Panc1 (cell line): ENCODE data around the gene B3GALT5. TPM values are rescaled to one million over a fixed set of nuclear protein-coding genes. Genes with fewer than 3 reads are reported as not detected.

Experiments
- ATAC-seq: fragments of 200-7000 bp; cut with Tn5 transposase; 2 replicates; pipeline ENCODE4 v1.9.1; 2020; ENCODE audit warnings: mild to moderate bottlenecking, moderate library complexity
- BruUV-seq: library from RNA; stranded (reverse); fragments of 400-500 nt; replicated peaks from 2 replicates; lab custom pipeline; 2021; lab: Mats Ljungman, UMichigan
- CTCF ChIA-PET: fragments of 300-600 bp; sonication (Branson Sonifier 250); formaldehyde crosslinking; loops from one replicate; lab custom pipeline; 2022; ENCODE audit warnings: antibody characterized with exemption; lab: Charles Lee
- POLR2A ChIA-PET: fragments of 300-600 bp; sonication (Branson Sonifier 250); formaldehyde crosslinking; loops from one replicate; lab custom pipeline; 2022; ENCODE audit warnings: antibody characterized with exemption; lab: Charles Lee
- DNase-seq: peaks from one replicate; pipeline ENCODE4 v3.0.0-alpha.2; 2010; ENCODE audit warnings: low read depth, low spot score
- H3K27ac ChIP-seq: 2 replicates; pipeline ENCODE4 v1.5.1; 2011; ENCODE audit warnings: mild to moderate bottlenecking, low read length, inconsistent platforms
- H3K27me3 ChIP-seq: fragments of 200-500 bp; sonication (Bioruptor generic); 2 replicates; pipeline ENCODE4 v1.6.0; 2014; ENCODE audit warnings: low read length, inconsistent platforms; ENCODE audit not compliant: control insufficient read depth, insufficient read depth
- H3K36me3 ChIP-seq: fragments of 200-500 bp; sonication (Bioruptor generic); 2 replicates; pipeline ENCODE4 v1.5.1; 2014; ENCODE audit warnings: inconsistent platforms, mild to moderate bottlenecking, low read length, moderate library complexity; ENCODE audit not compliant: control insufficient read depth, insufficient read depth
- H3K4me1 ChIP-seq: 2 replicates; pipeline ENCODE4 v1.5.1; 2011; ENCODE audit warnings: inconsistent platforms, mild to moderate bottlenecking, low read length, moderate library complexity; ENCODE audit not compliant: control insufficient read depth, insufficient read depth
- H3K4me3 ChIP-seq, 2 experiments: 2 replicates each; pipeline ENCODE4 v1.5.1; 2011 to 2012; ENCODE audit warnings: low read depth in 2 of 2, low read length in 2 of 2, mild to moderate bottlenecking in 2 of 2, inconsistent platforms in 1 of 2, moderate library complexity in 1 of 2
- H3K9me3 ChIP-seq: fragments of 200-500 bp; sonication (Bioruptor generic); 2 replicates; pipeline ENCODE4 v1.5.1; 2014; ENCODE audit warnings: low read depth, mild to moderate bottlenecking, inconsistent platforms, low read length, moderate library complexity; ENCODE audit not compliant: control insufficient read depth, insufficient read depth
- POLR2AphosphoS5 ChIP-seq: IDR thresholded peaks from 2 replicates; pipeline ENCODE4 v1.6.1; 2012; ENCODE audit warnings: mild to moderate bottlenecking, low read depth, low read length, moderate library complexity
- SIN3A ChIP-seq: IDR thresholded peaks from 2 replicates; pipeline ENCODE4 v1.6.1; 2012; ENCODE audit warnings: low read depth, mild to moderate bottlenecking, low read length, moderate library complexity, borderline replicate concordance; ENCODE audit not compliant: insufficient read depth
- TCF7L2 ChIP-seq: IDR thresholded peaks from 2 replicates; pipeline ENCODE4 v1.6.1; 2011; ENCODE audit warnings: mild to moderate bottlenecking, low read depth, low read length, inconsistent platforms
- in situ Hi-C: cut with HindIII; loops from 2 replicates; pipeline ENCODE4 v1.10.0; 2016; ENCODE audit warnings: low sequenced_read_pairs, low pct_unique_long_range_greater_than_20kb
- intact Hi-C: fragments of 100-400 bp; cut with micrococcal nuclease; formaldehyde crosslinking; loops from one replicate; pipeline ENCODE4 v1.10.0; 2022; ENCODE audit not compliant: unreplicated experiment
- total RNA-seq: library from RNA; stranded (reverse); gene quantifications from one replicate; pipeline ENCODE4 v1.2.1, GENCODE V29; 2021; ENCODE audit not compliant: unreplicated experiment
- TF ChIP-seq, protein P1 (sequence below), 2 experiments: IDR thresholded peaks; 2 replicates each; pipeline ENCODE4 v1.6.1; 2011 to 2012; ENCODE audit warnings: low read depth in 2 of 2, control low read depth in 1 of 2, low read length in 1 of 2, mild to moderate bottlenecking in 1 of 2, moderate library complexity in 1 of 2; ENCODE audit not compliant: insufficient read depth in 1 of 2
- TF ChIP-seq, protein P2 (sequence below): fragments of 450-650 bp; IDR thresholded peaks from 2 replicates; pipeline ENCODE4 v1.5.1; 2017; ENCODE audit warnings: mild to moderate bottlenecking

Gene B3GALT5
- total RNA-seq, 1 experiment from 2014 or later = 0.10 TPM

DNA sequence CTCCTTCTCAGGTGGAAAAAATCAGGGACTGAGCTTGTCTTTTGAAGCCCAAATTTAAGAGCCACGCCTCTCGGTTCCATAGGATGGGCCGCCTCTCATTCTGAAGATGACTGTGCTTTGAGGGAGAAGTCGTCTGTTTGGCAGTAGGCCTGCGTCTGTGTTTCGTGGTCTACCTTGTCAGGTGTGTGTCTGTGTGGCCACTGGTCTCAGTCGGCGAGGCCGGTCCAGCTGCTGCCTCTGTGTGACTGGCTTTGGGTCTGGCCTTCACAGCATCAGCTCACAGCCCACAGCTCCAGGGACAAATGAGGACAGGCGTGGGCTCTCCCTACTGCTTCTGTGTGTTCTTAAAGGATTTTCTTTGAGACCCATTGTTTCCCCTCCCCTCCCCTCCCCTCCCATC is 50.3 kb downstream of the B3GALT5 start:
- no peak for DNase-seq
- BruUV-seq = no TSS peak
- intact Hi-C loops = no loop called here
- Histone ChIP-seq H3K9me3 (no peaks in the 10 kb centered on the region), H3K36me3 (no peaks in the 10 kb centered on the region), H3K4me1 (no peaks in the 10 kb centered on the region), H3K27me3 (no peaks in the 10 kb centered on the region; the same call in 1 of the 2 replicates), H3K4me3 (no peak overlapping the region), H3K27ac (no peak overlapping the region)
- TF ChIP-seq, protein P1, sequence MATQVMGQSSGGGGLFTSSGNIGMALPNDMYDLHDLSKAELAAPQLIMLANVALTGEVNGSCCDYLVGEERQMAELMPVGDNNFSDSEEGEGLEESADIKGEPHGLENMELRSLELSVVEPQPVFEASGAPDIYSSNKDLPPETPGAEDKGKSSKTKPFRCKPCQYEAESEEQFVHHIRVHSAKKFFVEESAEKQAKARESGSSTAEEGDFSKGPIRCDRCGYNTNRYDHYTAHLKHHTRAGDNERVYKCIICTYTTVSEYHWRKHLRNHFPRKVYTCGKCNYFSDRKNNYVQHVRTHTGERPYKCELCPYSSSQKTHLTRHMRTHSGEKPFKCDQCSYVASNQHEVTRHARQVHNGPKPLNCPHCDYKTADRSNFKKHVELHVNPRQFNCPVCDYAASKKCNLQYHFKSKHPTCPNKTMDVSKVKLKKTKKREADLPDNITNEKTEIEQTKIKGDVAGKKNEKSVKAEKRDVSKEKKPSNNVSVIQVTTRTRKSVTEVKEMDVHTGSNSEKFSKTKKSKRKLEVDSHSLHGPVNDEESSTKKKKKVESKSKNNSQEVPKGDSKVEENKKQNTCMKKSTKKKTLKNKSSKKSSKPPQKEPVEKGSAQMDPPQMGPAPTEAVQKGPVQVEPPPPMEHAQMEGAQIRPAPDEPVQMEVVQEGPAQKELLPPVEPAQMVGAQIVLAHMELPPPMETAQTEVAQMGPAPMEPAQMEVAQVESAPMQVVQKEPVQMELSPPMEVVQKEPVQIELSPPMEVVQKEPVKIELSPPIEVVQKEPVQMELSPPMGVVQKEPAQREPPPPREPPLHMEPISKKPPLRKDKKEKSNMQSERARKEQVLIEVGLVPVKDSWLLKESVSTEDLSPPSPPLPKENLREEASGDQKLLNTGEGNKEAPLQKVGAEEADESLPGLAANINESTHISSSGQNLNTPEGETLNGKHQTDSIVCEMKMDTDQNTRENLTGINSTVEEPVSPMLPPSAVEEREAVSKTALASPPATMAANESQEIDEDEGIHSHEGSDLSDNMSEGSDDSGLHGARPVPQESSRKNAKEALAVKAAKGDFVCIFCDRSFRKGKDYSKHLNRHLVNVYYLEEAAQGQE (IDR thresholded peaks at IDR 0.05; ENCODE audit: insufficient read depth in 1 of 2, low read depth in 2 of 2, low read length in 1 of 2) = no peak
- TF ChIP-seq SIN3A = no peak
- TF ChIP-seq POLR2AphosphoS5 = no peak
- TF ChIP-seq, protein P2, sequence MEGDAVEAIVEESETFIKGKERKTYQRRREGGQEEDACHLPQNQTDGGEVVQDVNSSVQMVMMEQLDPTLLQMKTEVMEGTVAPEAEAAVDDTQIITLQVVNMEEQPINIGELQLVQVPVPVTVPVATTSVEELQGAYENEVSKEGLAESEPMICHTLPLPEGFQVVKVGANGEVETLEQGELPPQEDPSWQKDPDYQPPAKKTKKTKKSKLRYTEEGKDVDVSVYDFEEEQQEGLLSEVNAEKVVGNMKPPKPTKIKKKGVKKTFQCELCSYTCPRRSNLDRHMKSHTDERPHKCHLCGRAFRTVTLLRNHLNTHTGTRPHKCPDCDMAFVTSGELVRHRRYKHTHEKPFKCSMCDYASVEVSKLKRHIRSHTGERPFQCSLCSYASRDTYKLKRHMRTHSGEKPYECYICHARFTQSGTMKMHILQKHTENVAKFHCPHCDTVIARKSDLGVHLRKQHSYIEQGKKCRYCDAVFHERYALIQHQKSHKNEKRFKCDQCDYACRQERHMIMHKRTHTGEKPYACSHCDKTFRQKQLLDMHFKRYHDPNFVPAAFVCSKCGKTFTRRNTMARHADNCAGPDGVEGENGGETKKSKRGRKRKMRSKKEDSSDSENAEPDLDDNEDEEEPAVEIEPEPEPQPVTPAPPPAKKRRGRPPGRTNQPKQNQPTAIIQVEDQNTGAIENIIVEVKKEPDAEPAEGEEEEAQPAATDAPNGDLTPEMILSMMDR = no peak
- TF ChIP-seq TCF7L2 = no peak
- POLR2A ChIA-PET = no interaction called here
- ATAC-seq = no peak
- CTCF ChIA-PET = no interaction called here
- in situ Hi-C loops = no loop called here

DNA sequence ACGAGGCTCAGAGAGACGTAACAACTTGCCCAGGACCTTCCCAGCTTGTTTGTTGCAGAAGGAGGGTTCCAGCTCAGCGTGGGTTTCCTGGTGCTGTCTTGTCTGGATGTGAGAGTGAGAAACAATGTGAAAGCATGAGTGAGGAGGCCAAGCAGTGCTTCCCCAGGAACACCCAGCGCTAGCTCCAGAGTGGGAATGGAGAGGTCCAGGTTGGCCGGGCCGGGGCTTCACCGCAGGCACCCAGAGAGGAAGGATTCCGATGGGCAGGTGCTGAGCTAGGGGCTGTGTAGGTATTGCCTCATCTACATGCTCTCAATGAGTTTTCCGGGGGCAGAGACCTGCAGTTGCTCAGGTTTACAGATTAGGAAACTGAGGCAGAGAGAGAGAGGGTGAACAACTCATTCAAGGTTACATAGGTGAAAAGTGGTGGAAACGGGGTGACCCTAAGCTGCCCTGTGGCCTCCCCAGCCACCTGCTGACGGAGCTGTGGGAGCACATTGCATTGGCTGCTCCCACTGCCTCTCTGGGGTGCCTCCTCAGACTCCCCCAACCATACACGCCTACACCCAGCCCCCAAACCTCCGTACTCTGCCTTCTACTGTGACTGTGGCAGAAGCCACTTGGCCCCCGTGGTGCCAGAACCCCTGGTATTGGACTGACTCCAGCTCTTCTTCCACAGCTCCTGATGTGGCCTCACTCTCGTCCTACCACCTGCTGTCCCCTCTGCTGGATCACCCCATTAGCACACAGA is 51.2 kb downstream of the B3GALT5 start:
- Histone ChIP-seq H3K27ac (no peak overlapping the region), H3K4me1 (no peaks in the 10 kb centered on the region), H3K36me3 (no peaks in the 10 kb centered on the region), H3K9me3 (no peaks in the 10 kb centered on the region), H3K27me3 (no peaks in the 10 kb centered on the region; the same call in 1 of the 2 replicates), H3K4me3 (no peak overlapping the region)
- no TSS peak for BruUV-seq
- no peak for ATAC-seq
- intact Hi-C loops (no loop called here), in situ Hi-C loops (no loop called here)
- ChIA-PET CTCF (no interaction called here), POLR2A (no interaction called here)
- TF ChIP-seq, protein P2 = no peak
- TF ChIP-seq TCF7L2 = no peak
- no peak for DNase-seq
